Endometrial microvascular endothelial cells (primary cell): Measurements from ENCODE around the gene POU6F1. TPM values are rescaled to one million over a fixed set of nuclear protein-coding genes. Genes with fewer than 3 reads are reported as not detected.
"Not testable (repeated sequence)": the region's sequence is repeated elsewhere in the genome, so short reads cannot be mapped to it uniquely, and the experiment has no call there.

Experiments
- in situ Hi-C: cut with HindIII; loops from 2 replicates; pipeline ENCODE4 v1.10.0; 2017; ENCODE audit warnings: low sequenced_read_pairs, low pct_unique_long_range_greater_than_20kb; ENCODE audit errors: inconsistent ontology term
- total RNA-seq: library from RNA; depleted of rRNA; stranded (reverse); fragments of >200 nt; gene quantifications from one replicate; pipeline ENCODE4 v1.2.3, GENCODE V29; 2015; ENCODE audit errors: inconsistent ontology term

The POU6F1 gene
- total RNA-seq, 1 donor from 2014 or later, result 2.0 TPM

- in situ Hi-C loops, result no loop called here
These were observed 14.8 kb upstream of the POU6F1 start for GRCh38 chr12:51232642-51233041.

GRCh38 chr12:51229116-51229809 lies 11.4 kb upstream of the POU6F1 start:
- in situ Hi-C loops, result no loop called here

GRCh38 chr12:51227962-51228361 lies 10.1 kb upstream of the POU6F1 start:
- in situ Hi-C loops, result no loop called here

GRCh38 chr12:51227112-51227511 lies 9.2 kb upstream of the POU6F1 start:
- in situ Hi-C loops, result not testable (repeated sequence)

- in situ Hi-C loops, result no loop called here
These were observed 7.9 kb upstream of the POU6F1 start for GRCh38 chr12:51225771-51226170.

- in situ Hi-C loops, result no loop called here
These were observed 7.4 kb upstream of the POU6F1 start for GRCh38 chr12:51225234-51225633.

- in situ Hi-C loops, result no loop called here
These were observed 6.8 kb upstream of the POU6F1 start for GRCh38 chr12:51224625-51225024.

GRCh38 chr12:51222461-51222860 lies 4.6 kb upstream of the POU6F1 start:
- in situ Hi-C loops, result no loop called here

- in situ Hi-C loops, result not testable (repeated sequence)
These were observed 2.0 kb upstream of the POU6F1 start for GRCh38 chr12:51219857-51220256.

GRCh38 chr12:51219322-51219721 lies 1.5 kb upstream of the POU6F1 start:
- in situ Hi-C loops, result no loop called here

- in situ Hi-C loops, result no loop called here
These were observed 822 bp upstream of the POU6F1 start for GRCh38 chr12:51218607-51219161.

GRCh38 chr12:51217133-51217967 lies 512 bp downstream of the POU6F1 start:
- in situ Hi-C loops, result no loop called here

GRCh38 chr12:51216642-51217041 lies 1.2 kb downstream of the POU6F1 start:
- in situ Hi-C loops, result no loop called here

GRCh38 chr12:51214895-51215294 lies 3.0 kb downstream of the POU6F1 start:
- in situ Hi-C loops, result no loop called here

GRCh38 chr12:51210690-51211395 lies 7.0 kb downstream of the POU6F1 start:
- in situ Hi-C loops, result no loop called here

- in situ Hi-C loops, result no loop called here
These were observed 8.6 kb downstream of the POU6F1 start for GRCh38 chr12:51209259-51209658.

GRCh38 chr12:51208016-51208660 lies 9.7 kb downstream of the POU6F1 start:
- in situ Hi-C loops, result no loop called here

GRCh38 chr12:51205350-51205749 lies 12.5 kb downstream of the POU6F1 start:
- in situ Hi-C loops, result no loop called here

GRCh38 chr12:51202718-51203117 lies 15.1 kb downstream of the POU6F1 start:
- in situ Hi-C loops, result no loop called here
